ENCODE data around the gene MFSD12. TPM values are rescaled to one million over a fixed set of nuclear protein-coding genes. Genes with fewer than 3 reads are reported as not detected.
"Not testable (repeated sequence)": the region's sequence is repeated elsewhere in the genome, so short reads cannot be mapped to it uniquely, and the experiment has no call there.

Gene MFSD12
- total RNA-seq, 1 donor from 2014 or later: 23.6 TPM

GRCh38 chr19:3522421-3523360 is 34.7 kb downstream of the MFSD12 start:
- DNase-seq: no peak

GRCh38 chr19:3521104-3521445 is 36.3 kb downstream of the MFSD12 start:
- no peak for DNase-seq

GRCh38 chr19:3520166-3521103 is 37.0 kb downstream of the MFSD12 start:
- DNase-seq: no peak

GRCh38 chr19:3519126-3519525 is 38.3 kb downstream of the MFSD12 start:
- no peak for DNase-seq

GRCh38 chr19:3518659-3519058 is 38.7 kb downstream of the MFSD12 start:
- no peak for DNase-seq

- DNase-seq: no peak
These were observed 39.1 kb downstream of the MFSD12 start for GRCh38 chr19:3518255-3518654.

- no peak for DNase-seq
These were observed 39.7 kb downstream of the MFSD12 start for GRCh38 chr19:3517638-3518037.

GRCh38 chr19:3516675-3517207 is 40.6 kb downstream of the MFSD12 start:
- DNase-seq: no peak

- DNase-seq: peak; percentile 4
These were observed 41.4 kb downstream of the MFSD12 start for GRCh38 chr19:3515891-3516422.

GRCh38 chr19:3514930-3515329 is 42.5 kb downstream of the MFSD12 start:
- no peak for DNase-seq

GRCh38 chr19:3513229-3514140 is 43.9 kb downstream of the MFSD12 start:
- DNase-seq: no peak

GRCh38 chr19:3512562-3513228 is 44.7 kb downstream of the MFSD12 start:
- DNase-seq: no peak

GRCh38 chr19:3511506-3512251 is 45.7 kb downstream of the MFSD12 start:
- no peak for DNase-seq

- no peak for DNase-seq
These were observed 46.7 kb downstream of the MFSD12 start for GRCh38 chr19:3510727-3511126.

- DNase-seq: no peak
These were observed 47.8 kb downstream of the MFSD12 start for GRCh38 chr19:3509566-3509989.

GRCh38 chr19:3508771-3509535 is 48.4 kb downstream of the MFSD12 start:
- DNase-seq: no peak

- not testable (repeated sequence) for DNase-seq
These were observed 49.2 kb downstream of the MFSD12 start for GRCh38 chr19:3508121-3508661.

GRCh38 chr19:3507371-3508120 is 49.8 kb downstream of the MFSD12 start:
- peak; percentile 4 for DNase-seq
